ENCODE measurements around the gene ACO2.

DNA sequence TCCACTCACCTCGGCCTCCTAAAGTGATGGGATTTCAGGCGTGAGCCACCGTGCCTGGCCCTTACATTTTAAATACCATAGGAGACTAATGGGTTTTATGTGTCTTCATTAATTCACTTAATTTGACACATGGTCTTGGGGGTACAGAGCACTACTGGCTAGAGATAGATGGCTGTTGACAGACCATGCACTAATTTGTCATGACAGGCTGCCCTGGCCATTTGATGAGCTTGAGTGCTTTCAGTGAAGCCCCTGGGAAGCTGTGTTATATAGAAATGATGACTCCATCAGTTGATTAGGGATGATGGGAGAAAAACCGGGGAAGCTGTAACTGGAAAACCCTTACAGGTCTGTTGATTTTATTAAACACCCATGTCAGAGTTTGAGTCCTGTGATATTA is 7.0 kb upstream of the ACO2 start:
- no peak for TF ChIP-seq POLR2A (IDR thresholded peaks at IDR 0.05)
- TF ChIP-seq, protein P1, sequence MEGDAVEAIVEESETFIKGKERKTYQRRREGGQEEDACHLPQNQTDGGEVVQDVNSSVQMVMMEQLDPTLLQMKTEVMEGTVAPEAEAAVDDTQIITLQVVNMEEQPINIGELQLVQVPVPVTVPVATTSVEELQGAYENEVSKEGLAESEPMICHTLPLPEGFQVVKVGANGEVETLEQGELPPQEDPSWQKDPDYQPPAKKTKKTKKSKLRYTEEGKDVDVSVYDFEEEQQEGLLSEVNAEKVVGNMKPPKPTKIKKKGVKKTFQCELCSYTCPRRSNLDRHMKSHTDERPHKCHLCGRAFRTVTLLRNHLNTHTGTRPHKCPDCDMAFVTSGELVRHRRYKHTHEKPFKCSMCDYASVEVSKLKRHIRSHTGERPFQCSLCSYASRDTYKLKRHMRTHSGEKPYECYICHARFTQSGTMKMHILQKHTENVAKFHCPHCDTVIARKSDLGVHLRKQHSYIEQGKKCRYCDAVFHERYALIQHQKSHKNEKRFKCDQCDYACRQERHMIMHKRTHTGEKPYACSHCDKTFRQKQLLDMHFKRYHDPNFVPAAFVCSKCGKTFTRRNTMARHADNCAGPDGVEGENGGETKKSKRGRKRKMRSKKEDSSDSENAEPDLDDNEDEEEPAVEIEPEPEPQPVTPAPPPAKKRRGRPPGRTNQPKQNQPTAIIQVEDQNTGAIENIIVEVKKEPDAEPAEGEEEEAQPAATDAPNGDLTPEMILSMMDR (IDR thresholded peaks at IDR 0.05): no peak
